HG02973 (cell line): ENCODE results near the gene DIP2A.

Experiments
- ATAC-seq: cut with Tn5 transposase; IDR thresholded peaks from one replicate; pipeline ENCODE4 v1.9.1; 2021; ENCODE audit warnings: moderate library complexity; ENCODE audit not compliant: unreplicated experiment

DIP2A gene, protein sequence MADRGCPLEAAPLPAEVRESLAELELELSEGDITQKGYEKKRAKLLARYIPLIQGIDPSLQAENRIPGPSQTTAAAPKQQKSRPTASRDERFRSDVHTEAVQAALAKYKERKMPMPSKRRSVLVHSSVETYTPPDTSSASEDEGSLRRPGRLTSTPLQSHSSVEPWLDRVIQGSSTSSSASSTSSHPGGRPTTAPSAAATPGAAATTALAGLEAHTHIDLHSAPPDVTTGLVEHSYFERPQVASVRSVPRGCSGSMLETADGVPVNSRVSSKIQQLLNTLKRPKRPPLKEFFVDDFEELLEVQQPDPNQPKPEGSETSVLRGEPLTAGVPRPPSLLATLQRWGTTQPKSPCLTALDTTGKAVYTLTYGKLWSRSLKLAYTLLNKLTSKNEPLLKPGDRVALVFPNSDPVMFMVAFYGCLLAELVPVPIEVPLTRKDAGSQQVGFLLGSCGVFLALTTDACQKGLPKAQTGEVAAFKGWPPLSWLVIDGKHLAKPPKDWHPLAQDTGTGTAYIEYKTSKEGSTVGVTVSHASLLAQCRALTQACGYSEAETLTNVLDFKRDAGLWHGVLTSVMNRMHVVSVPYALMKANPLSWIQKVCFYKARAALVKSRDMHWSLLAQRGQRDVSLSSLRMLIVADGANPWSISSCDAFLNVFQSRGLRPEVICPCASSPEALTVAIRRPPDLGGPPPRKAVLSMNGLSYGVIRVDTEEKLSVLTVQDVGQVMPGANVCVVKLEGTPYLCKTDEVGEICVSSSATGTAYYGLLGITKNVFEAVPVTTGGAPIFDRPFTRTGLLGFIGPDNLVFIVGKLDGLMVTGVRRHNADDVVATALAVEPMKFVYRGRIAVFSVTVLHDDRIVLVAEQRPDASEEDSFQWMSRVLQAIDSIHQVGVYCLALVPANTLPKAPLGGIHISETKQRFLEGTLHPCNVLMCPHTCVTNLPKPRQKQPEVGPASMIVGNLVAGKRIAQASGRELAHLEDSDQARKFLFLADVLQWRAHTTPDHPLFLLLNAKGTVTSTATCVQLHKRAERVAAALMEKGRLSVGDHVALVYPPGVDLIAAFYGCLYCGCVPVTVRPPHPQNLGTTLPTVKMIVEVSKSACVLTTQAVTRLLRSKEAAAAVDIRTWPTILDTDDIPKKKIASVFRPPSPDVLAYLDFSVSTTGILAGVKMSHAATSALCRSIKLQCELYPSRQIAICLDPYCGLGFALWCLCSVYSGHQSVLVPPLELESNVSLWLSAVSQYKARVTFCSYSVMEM (N-terminal part only)

GRCh38 chr21:46458315-46459023 lies at the start of gene DIP2A:
Gene DIP2A, plus strand, starts transcription at chr21:46458891. Its CDS starts 241 bp downstream, at chr21:46459132.
- peak; percentile 85 for ATAC-seq

- no peak for ATAC-seq
Measured at GRCh38 chr21:46409641-46410406, 48.9 kb upstream of the DIP2A start.

DNA sequence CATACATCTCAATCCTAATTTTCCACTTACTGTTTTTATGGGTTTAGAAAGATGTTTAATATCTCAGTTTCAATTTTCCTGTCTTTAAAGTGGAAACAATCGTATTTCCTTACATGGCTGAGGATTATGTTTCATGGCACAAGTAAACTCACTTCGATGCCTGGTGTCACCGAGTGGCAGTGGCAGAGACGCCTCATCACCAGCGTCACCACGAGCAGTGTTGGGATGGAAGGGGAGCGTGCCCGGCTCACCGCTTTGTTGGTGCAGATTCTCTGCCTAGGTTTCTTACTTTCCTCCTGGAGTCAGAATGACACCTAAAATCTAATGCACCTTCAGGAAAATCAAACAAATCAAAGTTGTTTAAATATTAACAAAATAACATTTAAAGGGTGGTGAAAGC lies 48.2 kb upstream of the DIP2A start:
- ATAC-seq, result no peak

DNA sequence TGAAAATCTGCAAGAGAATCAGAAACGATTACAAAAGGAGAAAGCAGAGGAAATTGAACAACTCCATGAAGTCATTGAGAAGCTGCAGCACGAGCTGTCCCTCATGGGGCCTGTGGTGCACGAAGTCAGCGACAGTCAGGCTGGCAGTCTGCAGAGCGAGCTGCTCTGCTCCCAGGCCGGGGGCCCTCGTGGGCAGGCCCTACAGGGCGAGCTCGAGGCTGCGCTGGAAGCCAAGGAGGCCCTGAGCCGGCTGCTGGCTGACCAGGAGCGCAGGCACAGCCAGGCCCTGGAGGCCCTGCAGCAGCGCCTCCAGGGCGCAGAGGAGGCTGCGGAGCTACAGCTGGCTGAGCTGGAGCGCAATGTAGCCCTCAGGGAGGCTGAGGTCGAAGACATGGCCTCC lies 47.5 kb upstream of the DIP2A start:
- ATAC-seq, result no peak

- ATAC-seq, result no peak
Measured at GRCh38 chr21:46411691-46412090, 47.0 kb upstream of the DIP2A start.

GRCh38 chr21:46412521-46413364 lies 45.9 kb upstream of the DIP2A start:
- ATAC-seq, result no peak

DNA sequence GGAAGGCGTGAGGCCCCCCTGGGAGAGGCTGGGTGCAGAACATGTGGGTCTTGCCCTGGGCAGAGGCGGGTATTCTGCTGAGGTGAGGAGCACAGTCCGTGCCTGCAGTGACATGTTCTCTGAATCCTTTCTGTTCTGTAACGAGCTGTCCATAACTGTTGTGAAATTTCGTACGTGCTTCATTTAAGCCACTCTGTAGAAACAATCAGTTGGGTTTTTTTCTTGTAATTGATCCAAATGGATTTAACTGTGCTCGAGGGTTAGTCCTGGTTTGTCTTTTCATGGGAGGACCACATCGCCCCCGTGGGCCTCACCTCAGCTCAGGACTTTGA lies 45.4 kb upstream of the DIP2A start:
- no peak for ATAC-seq

GRCh38 chr21:46414965-46415275 lies 43.8 kb upstream of the DIP2A start:
- no peak for ATAC-seq

DNA sequence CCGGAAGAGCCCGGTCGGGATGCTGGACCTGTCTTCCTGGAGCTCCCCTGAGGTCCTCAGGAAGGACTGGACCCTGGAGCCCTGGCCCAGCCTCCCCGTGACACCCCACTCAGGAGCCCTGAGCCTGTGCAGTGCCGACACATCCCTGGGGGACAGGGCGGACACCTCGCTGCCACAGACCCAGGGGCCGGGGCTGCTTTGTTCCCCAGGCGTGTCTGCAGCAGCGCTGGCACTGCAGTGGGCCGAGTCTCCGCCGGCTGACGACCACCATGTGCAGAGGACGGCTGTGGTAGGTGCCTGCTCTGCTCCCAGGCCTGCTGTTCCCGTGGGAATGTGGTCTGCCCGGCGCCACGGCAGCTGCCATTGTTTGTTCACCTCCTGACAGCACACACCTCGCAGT lies 42.1 kb upstream of the DIP2A start:
- no peak for ATAC-seq

- ATAC-seq, result no peak
Measured at GRCh38 chr21:46418265-46418946, 40.3 kb upstream of the DIP2A start.

- ATAC-seq, result no peak
Measured at GRCh38 chr21:46420241-46421190, 38.2 kb upstream of the DIP2A start.

DNA sequence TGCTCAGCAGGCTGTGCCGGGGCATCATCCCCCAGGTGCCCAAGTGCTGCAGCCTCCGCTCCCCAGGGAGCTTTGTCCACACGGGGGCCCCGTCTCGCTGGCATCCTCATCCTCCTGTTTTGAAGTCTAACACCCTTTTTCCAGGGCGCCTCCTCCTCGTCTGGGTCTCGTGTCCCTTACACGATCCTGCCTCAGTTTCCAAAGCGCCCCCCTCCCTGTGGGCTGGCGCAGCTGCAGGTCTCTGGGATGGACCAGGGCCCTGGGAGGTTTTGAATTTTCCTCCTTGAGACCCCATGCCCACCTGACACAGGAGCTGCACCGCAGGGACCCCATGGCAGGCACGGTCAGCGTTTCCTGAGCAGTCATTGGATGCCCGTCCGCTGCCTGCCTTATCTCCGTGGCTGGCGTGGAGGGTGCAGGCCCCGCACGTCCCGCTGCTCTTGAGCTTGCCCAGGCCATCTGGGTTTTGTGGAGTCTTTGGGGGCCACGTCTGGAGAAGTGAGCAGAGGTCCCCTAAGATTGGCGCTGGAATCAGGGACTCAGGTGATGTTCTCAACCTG lies 37.4 kb upstream of the DIP2A start:
- no peak for ATAC-seq

- no peak for ATAC-seq
Measured at GRCh38 chr21:46421756-46422555, 36.7 kb upstream of the DIP2A start.

GRCh38 chr21:46422636-46423241 lies 36.0 kb upstream of the DIP2A start:
- no peak for ATAC-seq

DNA sequence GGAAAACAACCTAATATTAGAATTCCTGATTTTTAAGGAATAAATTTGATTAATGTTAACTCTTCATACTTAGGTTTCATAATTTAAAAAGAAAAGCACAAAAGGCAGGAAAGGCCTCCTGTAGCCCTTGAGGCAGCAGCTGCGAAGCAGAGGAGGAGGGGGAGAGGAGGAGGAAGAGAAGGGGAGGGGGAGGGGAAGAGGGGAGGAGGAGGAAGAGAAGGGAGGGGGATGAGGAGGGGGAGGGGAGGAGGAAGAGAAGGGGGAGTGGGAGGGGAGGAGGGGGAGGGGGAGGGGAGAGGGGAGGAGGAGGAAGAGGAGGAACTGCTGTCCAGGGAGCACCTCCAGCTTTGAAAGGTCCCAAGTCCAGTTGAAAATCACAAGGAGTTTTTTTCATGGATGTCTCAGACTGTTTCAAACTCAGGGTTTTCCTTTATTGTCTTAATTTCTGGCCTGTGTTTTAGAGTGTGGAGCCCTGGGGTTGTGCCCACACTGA lies 35.1 kb upstream of the DIP2A start:
- no peak for ATAC-seq

- no peak for ATAC-seq
Measured at GRCh38 chr21:46424039-46424591, 34.6 kb upstream of the DIP2A start.
